C4-2B (cell line): ENCODE measurements around the gene MECP2.

Source experiments
- ZFX ChIP-seq: fragments of 450-650 bp; IDR thresholded peaks from 2 replicates; pipeline ENCODE4 v1.6.1; 2017
- TF ChIP-seq, protein P1 (sequence below): fragments of 450-650 bp; conservative IDR thresholded peaks from 2 replicates; pipeline ENCODE4 v1.5.1; 2017; ENCODE audit warnings: mild to moderate bottlenecking

DNA sequence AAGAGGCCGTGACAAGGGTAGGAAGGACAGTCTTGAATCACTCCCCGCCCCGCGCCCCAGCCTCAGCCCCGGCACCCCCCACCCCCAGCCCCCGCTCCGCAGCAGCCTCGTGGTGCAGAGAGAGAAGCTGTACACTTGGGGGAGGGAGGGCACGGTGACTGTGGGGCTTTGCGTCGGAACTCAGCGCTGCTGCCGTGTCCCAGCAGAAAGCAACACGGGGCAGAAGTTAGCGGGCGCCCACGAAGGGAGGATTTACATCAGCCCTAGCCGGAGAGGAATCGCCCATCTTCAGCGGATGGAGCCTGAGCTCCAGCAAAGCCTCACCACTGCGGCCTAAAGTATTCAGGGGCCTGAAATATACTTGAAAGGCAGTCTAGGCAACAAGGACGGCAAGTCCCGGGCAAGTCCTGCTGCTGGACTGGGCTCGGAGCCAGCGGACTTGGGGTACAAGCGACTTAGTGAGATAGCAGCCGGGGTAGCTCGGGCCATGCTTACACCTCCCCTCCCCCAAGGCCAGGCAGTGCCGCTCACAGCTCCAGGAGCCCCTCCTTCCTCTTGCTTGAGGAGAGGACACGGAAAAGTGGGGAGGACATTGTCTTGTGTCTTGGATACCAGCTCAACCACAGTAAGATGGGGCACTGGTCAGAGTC, 28.0 kb upstream of the MECP2 start:
- TF ChIP-seq, protein P1, sequence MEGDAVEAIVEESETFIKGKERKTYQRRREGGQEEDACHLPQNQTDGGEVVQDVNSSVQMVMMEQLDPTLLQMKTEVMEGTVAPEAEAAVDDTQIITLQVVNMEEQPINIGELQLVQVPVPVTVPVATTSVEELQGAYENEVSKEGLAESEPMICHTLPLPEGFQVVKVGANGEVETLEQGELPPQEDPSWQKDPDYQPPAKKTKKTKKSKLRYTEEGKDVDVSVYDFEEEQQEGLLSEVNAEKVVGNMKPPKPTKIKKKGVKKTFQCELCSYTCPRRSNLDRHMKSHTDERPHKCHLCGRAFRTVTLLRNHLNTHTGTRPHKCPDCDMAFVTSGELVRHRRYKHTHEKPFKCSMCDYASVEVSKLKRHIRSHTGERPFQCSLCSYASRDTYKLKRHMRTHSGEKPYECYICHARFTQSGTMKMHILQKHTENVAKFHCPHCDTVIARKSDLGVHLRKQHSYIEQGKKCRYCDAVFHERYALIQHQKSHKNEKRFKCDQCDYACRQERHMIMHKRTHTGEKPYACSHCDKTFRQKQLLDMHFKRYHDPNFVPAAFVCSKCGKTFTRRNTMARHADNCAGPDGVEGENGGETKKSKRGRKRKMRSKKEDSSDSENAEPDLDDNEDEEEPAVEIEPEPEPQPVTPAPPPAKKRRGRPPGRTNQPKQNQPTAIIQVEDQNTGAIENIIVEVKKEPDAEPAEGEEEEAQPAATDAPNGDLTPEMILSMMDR: no peak
- TF ChIP-seq ZFX: no peak
